ENCODE results near the gene FRYL.
"Not testable (repeated sequence)": the region's sequence is repeated elsewhere in the genome, so short reads cannot be mapped to it uniquely, and the experiment has no call there.

Gene FRYL

GRCh38 chr4:48462363-48462762, 317.7 kb downstream of the FRYL start:
- DNase-seq (ENCODE audit: extremely low read depth in 1 of 2, low read depth in 1 of 2) = no peak

DNA sequence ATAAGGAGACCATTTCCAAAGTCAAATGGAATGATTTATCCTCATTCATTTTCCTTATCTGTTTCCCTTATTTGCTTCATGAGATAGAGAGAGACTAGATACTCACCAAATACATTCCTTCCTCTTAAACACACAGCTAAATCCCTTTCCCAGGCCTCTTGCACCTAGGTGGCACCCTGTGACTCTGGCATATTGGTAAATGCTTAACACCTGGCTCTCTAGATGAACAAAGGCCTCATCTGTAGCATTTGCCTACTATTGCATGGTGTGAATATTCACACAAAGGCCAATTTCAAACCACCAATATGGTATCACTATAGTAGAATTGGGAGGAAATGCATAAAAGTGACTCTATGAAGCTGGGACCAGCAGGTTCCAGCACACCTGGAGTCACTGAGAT, 319.1 kb downstream of the FRYL start:
- DNase-seq (ENCODE audit: extremely low read depth in 1 of 2, low read depth in 1 of 2) = no peak

GRCh38 chr4:48454591-48454990, 325.5 kb downstream of the FRYL start:
- no peak for DNase-seq (ENCODE audit: extremely low read depth in 1 of 2, low read depth in 1 of 2)

GRCh38 chr4:48451656-48452055, 328.4 kb downstream of the FRYL start:
- DNase-seq (ENCODE audit: extremely low read depth in 1 of 2, low read depth in 1 of 2) = not testable (repeated sequence)

GRCh38 chr4:48450740-48451139, 329.3 kb downstream of the FRYL start:
- DNase-seq (ENCODE audit: extremely low read depth in 1 of 2, low read depth in 1 of 2) = no peak

DNA sequence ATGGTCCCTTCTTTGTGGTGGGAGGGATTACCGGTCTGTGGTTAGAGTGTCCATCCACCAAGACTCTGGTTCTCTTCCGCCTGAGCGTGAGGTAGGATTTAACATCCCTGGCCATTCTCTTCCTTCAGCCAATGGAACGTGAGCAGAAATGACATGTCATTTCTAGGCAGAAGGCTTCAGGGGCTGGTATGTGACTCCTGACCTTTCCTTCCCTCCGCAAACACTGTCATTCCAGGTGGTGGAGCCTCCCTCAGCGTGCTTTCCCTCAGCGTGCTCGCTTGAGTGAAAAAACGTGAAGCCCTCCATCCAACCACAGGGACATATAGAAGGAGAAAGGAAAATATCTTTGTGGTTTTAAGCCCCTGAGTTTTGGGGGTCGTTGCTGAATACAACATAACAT, 330.9 kb downstream of the FRYL start:
- DNase-seq (ENCODE audit: extremely low read depth in 1 of 2, low read depth in 1 of 2) = no peak
